GM23338 (cell line): ENCODE results near the gene CBX8. TPM values are rescaled to one million over a fixed set of nuclear protein-coding genes. Genes with fewer than 3 reads are reported as not detected.

ENCODE experiments used
- ATAC-seq: fragments of 200-7000 bp; cut with Tn5 transposase; 3 replicates; pipeline ENCODE4 v1.9.1; 2020
- DNase-seq: peaks from one replicate; pipeline ENCODE4 v3.0.0-alpha.2; 2015; ENCODE audit warnings: low spot score
- H2AFZ ChIP-seq: fragments of 200-600 bp; sonication (generic); 2 replicates; pipeline ENCODE4 v1.8.0; 2016; ENCODE audit warnings: antibody characterized with exemption, mild to moderate bottlenecking, moderate library complexity
- H3F3A ChIP-seq: fragments of 200-600 bp; sonication (generic); replicated peaks from 2 replicates; pipeline ENCODE4 v1.8.0; 2017; ENCODE audit warnings: antibody characterized with exemption, mixed run types, low read depth
- H3K27ac ChIP-seq: fragments of 200-600 bp; sonication (generic); 2 replicates; pipeline ENCODE4 v1.6.1; 2016; ENCODE audit warnings: low read depth
- H3K27me3 ChIP-seq: fragments of 200-600 bp; sonication (generic); 2 replicates; pipeline ENCODE4 v1.8.0; 2016; ENCODE audit warnings: mild to moderate bottlenecking, mixed run types, moderate library complexity; ENCODE audit not compliant: insufficient read depth
- H3K36me3 ChIP-seq: fragments of 200-600 bp; sonication (generic); 2 replicates; pipeline ENCODE4 v1.8.0; 2016; ENCODE audit warnings: mild to moderate bottlenecking; ENCODE audit not compliant: insufficient read depth
- H3K4me1 ChIP-seq: fragments of 200-600 bp; sonication (generic); 2 replicates; pipeline ENCODE4 v1.8.0; 2016; ENCODE audit warnings: mild to moderate bottlenecking, moderate library complexity; ENCODE audit not compliant: insufficient read depth
- H3K4me2 ChIP-seq: fragments of 200-600 bp; sonication (generic); 2 replicates; pipeline ENCODE4 v1.7.1; 2017; ENCODE audit warnings: mixed run types
- H3K4me3 ChIP-seq: fragments of 200-600 bp; sonication (generic); 2 replicates; pipeline ENCODE4 v1.6.1; 2016; ENCODE audit warnings: mixed run types
- H3K79me2 ChIP-seq: fragments of 200-600 bp; sonication (generic); replicated peaks from 2 replicates; pipeline ENCODE4 v1.8.0; 2017; ENCODE audit warnings: mild to moderate bottlenecking; ENCODE audit not compliant: insufficient read depth
- H3K9me2 ChIP-seq: fragments of 200-600 bp; sonication (generic); 2 replicates; pipeline ENCODE4 v1.8.0; 2017; ENCODE audit not compliant: insufficient read depth
- H4K20me1 ChIP-seq: fragments of 200-600 bp; sonication (generic); replicated peaks from 2 replicates; pipeline ENCODE4 v1.8.0; 2017; ENCODE audit warnings: mild to moderate bottlenecking; ENCODE audit not compliant: insufficient read depth
- H3K27ac Mint-ChIP-seq: 2 replicates; pipeline ENCODE4 v1.8.0; 2020; ENCODE audit warnings: inconsistent platforms, mild to moderate bottlenecking, moderate library complexity, mixed read lengths
- H3K27me3 Mint-ChIP-seq: 3 replicates; pipeline ENCODE4 v1.8.0; 2022; ENCODE audit warnings: low read depth, mild to moderate bottlenecking, moderate library complexity, mixed read lengths, inconsistent platforms; ENCODE audit not compliant: insufficient read depth, poor library complexity
- H3K36me3 Mint-ChIP-seq: 3 replicates; pipeline ENCODE4 v1.8.0; 2021; ENCODE audit warnings: low read depth, mild to moderate bottlenecking, inconsistent platforms, moderate library complexity, mixed read lengths
- H3K4me1 Mint-ChIP-seq: 3 replicates; pipeline ENCODE4 v1.8.0; 2020; ENCODE audit warnings: mild to moderate bottlenecking, inconsistent platforms, mixed read lengths
- H3K4me3 Mint-ChIP-seq: 3 replicates; pipeline ENCODE4 v1.8.0; 2021; ENCODE audit warnings: moderate library complexity, mild to moderate bottlenecking, inconsistent platforms, mixed read lengths
- H3K9me3 Mint-ChIP-seq: 3 replicates; pipeline ENCODE4 v1.8.0; 2020; ENCODE audit warnings: moderate library complexity, mild to moderate bottlenecking, inconsistent platforms, mixed read lengths
- CREB1 ChIP-seq: fragments of 250-450 bp; sonication (Bioruptor Pico); IDR thresholded peaks from 2 replicates; pipeline ENCODE4 v1.5.0; 2020; ENCODE audit warnings: low read depth, mild to moderate bottlenecking, moderate library complexity
- EZH2 ChIP-seq: fragments of 200-600 bp; sonication (generic); IDR thresholded peaks from one replicate; pipeline ENCODE4 v1.8.0; 2017; ENCODE audit warnings: antibody characterized with exemption, mild to moderate bottlenecking, low read depth; ENCODE audit not compliant: unreplicated experiment
- EZH2phosphoT487 ChIP-seq: fragments of 200-600 bp; sonication (generic); IDR thresholded peaks from one replicate; pipeline ENCODE4 v1.8.1; 2018; ENCODE audit warnings: antibody characterized with exemption; ENCODE audit not compliant: unreplicated experiment
- JUNB ChIP-seq: IDR thresholded peaks from one replicate; pipeline ENCODE4 v1.6.1; 2016; ENCODE audit warnings: antibody characterized with exemption; ENCODE audit not compliant: unreplicated experiment
- STAT1 ChIP-seq: IDR thresholded peaks from one replicate; pipeline ENCODE4 v1.6.1; 2016; ENCODE audit warnings: antibody characterized with exemption; ENCODE audit not compliant: unreplicated experiment
- ZNF114 ChIP-seq: fragments of 250-450 bp; sonication (Bioruptor Pico); IDR thresholded peaks from 2 replicates; pipeline ENCODE4 v1.5.0; 2020; ENCODE audit warnings: mild to moderate bottlenecking, moderate library complexity
- polyA plus RNA-seq: library from polyadenylated mRNA; unstranded; fragments of >200 nt; fragmentation: Nextera tagmentation; extraction: Ambion mirVana; gene quantifications from 2 replicates; pipeline ENCODE4 v1.2.1, GENCODE V29; 2016
- total RNA-seq: library from RNA; depleted of rRNA; stranded (reverse); fragments of >200 nt; shearing (Covaris generic); gene quantifications from 2 replicates; pipeline ENCODE4 v1.2.3, GENCODE V29; 2014

Gene CBX8
- total and polyA plus RNA-seq, 2 experiments from 2014 or later: 1.0 to 1.3 TPM

GRCh38 chr17:79794659-79795511, 2.0 kb downstream of the CBX8 start:
- peak overlapping the region; percentile 73 for H3K4me2 ChIP-seq
- Mint-ChIP-seq H3K36me3 (no peaks in the 10 kb centered on the region; the same call in 2 of the 3 replicates), H3K27ac (no peak overlapping the region), H3K4me3 (peak overlapping the region; percentile 47), H3K27me3 (peaks cover 96% of the 10 kb centered on the region), H3K9me3 (peaks cover 2% of the 10 kb centered on the region; the same call in 1 of the 3 replicates), H3K4me1 (peaks cover 37% of the 10 kb centered on the region)
- H3K79me2 ChIP-seq: no peaks in the 10 kb centered on the region
- H3K36me3 ChIP-seq: no peaks in the 10 kb centered on the region
- TF ChIP-seq STAT1 (no peak), EZH2 (peak; percentile 87)
- H3K4me1 ChIP-seq: peaks cover 31% of the 10 kb centered on the region
- no peak overlapping the region for H3K27ac ChIP-seq
- no peak overlapping the region for H2AFZ ChIP-seq
- H4K20me1 ChIP-seq: no peaks in the 10 kb centered on the region; the same call in none of the 2 replicates
- H3K27me3 ChIP-seq: peaks cover 92% of the 10 kb centered on the region
- peak overlapping the region; percentile 48 for H3K4me3 ChIP-seq
- DNase-seq: peak; percentile 56
- no peak for ATAC-seq
- no peaks in the 10 kb centered on the region for H3K9me2 ChIP-seq
- peaks cover 27% of the 10 kb centered on the region for H3F3A ChIP-seq

GRCh38 chr17:79793924-79794304, 3.0 kb downstream of the CBX8 start:
- Histone ChIP-seq H3K36me3 (no peaks in the 10 kb centered on the region), H4K20me1 (no peaks in the 10 kb centered on the region; the same call in 1 of the 2 replicates), H3K9me2 (no peaks in the 10 kb centered on the region), H3K79me2 (no peaks in the 10 kb centered on the region), H3F3A (peaks cover 23% of the 10 kb centered on the region), H2AFZ (no peak overlapping the region), H3K27me3 (peaks cover 92% of the 10 kb centered on the region), H3K4me2 (peak overlapping the region; percentile 81), H3K4me1 (peaks cover 29% of the 10 kb centered on the region), H3K4me3 (peak overlapping the region; percentile 54), H3K27ac (no peak overlapping the region)
- peaks cover 94% of the 10 kb centered on the region for H3K27me3 Mint-ChIP-seq
- ATAC-seq (peak; percentile 9), DNase-seq (peak; percentile 85)
- peak overlapping the region; percentile 61 for H3K4me3 Mint-ChIP-seq
- no peak overlapping the region for H3K27ac Mint-ChIP-seq
- H3K9me3 Mint-ChIP-seq: peaks cover 2% of the 10 kb centered on the region; the same call in 1 of the 3 replicates
- no peak for TF ChIP-seq EZH2
- no peaks in the 10 kb centered on the region; the same call in 2 of the 3 replicates for H3K36me3 Mint-ChIP-seq
- peaks cover 35% of the 10 kb centered on the region for H3K4me1 Mint-ChIP-seq

- Mint-ChIP-seq H3K36me3 (no peaks in the 10 kb centered on the region; the same call in 2 of the 3 replicates), H3K4me3 (peak overlapping the region; percentile 61), H3K9me3 (no peaks in the 10 kb centered on the region), H3K27me3 (peaks cover 94% of the 10 kb centered on the region), H3K4me1 (peaks cover 38% of the 10 kb centered on the region), H3K27ac (no peak overlapping the region)
- DNase-seq (peak; percentile 66), ATAC-seq (0 out of 3 replicates have a peak, but pooled peaks have one; percentile 0)
- Histone ChIP-seq H3K4me1 (peaks cover 30% of the 10 kb centered on the region), H3K4me2 (peak overlapping the region; percentile 81), H3K4me3 (peak overlapping the region; percentile 54), H3K27me3 (peaks cover 92% of the 10 kb centered on the region), H2AFZ (peak overlapping the region; percentile 80; the same call in 1 of the 2 replicates), H3F3A (peaks cover 28% of the 10 kb centered on the region), H3K79me2 (no peaks in the 10 kb centered on the region), H4K20me1 (peaks cover 2% of the 10 kb centered on the region), H3K9me2 (no peaks in the 10 kb centered on the region), H3K27ac (no peak overlapping the region), H3K36me3 (no peaks in the 10 kb centered on the region)
- TF ChIP-seq JUNB (no peak), STAT1 (no peak), EZH2 (peak; percentile 99), ZNF114 (CRISPR knock-in tag) (no peak), CREB1 (CRISPR knock-in tag) (no peak), EZH2phosphoT487 (peak; percentile 52)
Measured at GRCh38 chr17:79792984-79793923, 3.6 kb downstream of the CBX8 start.
